ENCODE data around the gene SCFD2. TPM values are rescaled to one million over a fixed set of nuclear protein-coding genes. Genes with fewer than 3 reads are reported as not detected.

The SCFD2 gene
- total and polyA plus RNA-seq, 4 donors, result 5.2 to 28.7 (median 16.4) TPM

DNA sequence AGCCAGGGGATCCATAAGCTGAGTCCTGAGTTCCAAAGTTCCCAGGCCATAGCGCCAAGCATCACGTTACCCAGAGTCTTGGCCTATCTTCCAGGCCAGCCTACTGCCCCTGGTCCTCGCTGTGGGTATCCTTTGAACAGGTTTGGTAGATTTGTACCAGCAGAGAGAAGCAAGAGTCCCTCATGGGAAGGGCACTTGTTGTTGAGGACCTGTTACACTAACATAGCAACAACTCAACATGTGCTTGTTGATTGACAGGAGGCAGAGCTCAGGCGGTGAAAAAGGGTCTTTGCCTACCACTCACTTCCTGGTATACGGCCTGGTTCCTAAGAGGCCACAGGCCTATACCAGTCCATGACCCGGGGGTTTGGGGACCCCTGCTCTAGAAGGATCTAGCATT lies 365.3 kb downstream of the SCFD2 start:
- H3K4me3 ChIP-seq, result no peak overlapping the region
- H3K9ac ChIP-seq (ENCODE audit: insufficient read depth in 1 of 2, low read length in 2 of 2), result no peak overlapping the region
- DNase-seq (no peak), ATAC-seq (ENCODE audit: insufficient read depth, low FRiP score) (no peak)
- peaks cover 0 to 2% (median 0%) of the 10 kb centered on the region in 4 donors for H3K9me3 ChIP-seq (ENCODE audit: control insufficient read depth in 4 of 4, insufficient read depth in 3 of 4, low read length in 3 of 4)
- 92 to 93% methylated on average over 6 of the region's 6 CpGs for WGBS, 2 donors
- no peak overlapping the region for H3K27ac ChIP-seq (ENCODE audit: low read depth in 1 of 2, low read length in 1 of 2)
- H3K36me3 ChIP-seq (ENCODE audit: control insufficient read depth in 4 of 4, insufficient read depth in 4 of 4, low read length in 4 of 4), result no peaks in the 10 kb centered on the region
- no peaks in the 10 kb centered on the region for H3K27me3 ChIP-seq (ENCODE audit: control insufficient read depth in 3 of 3, insufficient read depth in 3 of 3, low read length in 2 of 3)
- peaks cover 2 to 36% (median 26%) of the 10 kb centered on the region in 5 donors for H3K4me1 ChIP-seq (ENCODE audit: control insufficient read depth in 5 of 5, insufficient read depth in 5 of 5, low read length in 5 of 5)
- TF ChIP-seq, protein P1, sequence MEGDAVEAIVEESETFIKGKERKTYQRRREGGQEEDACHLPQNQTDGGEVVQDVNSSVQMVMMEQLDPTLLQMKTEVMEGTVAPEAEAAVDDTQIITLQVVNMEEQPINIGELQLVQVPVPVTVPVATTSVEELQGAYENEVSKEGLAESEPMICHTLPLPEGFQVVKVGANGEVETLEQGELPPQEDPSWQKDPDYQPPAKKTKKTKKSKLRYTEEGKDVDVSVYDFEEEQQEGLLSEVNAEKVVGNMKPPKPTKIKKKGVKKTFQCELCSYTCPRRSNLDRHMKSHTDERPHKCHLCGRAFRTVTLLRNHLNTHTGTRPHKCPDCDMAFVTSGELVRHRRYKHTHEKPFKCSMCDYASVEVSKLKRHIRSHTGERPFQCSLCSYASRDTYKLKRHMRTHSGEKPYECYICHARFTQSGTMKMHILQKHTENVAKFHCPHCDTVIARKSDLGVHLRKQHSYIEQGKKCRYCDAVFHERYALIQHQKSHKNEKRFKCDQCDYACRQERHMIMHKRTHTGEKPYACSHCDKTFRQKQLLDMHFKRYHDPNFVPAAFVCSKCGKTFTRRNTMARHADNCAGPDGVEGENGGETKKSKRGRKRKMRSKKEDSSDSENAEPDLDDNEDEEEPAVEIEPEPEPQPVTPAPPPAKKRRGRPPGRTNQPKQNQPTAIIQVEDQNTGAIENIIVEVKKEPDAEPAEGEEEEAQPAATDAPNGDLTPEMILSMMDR (IDR thresholded peaks at IDR 0.05; ENCODE audit: control extremely low read depth, extremely low read depth), result no peak

- no peaks in the 10 kb centered on the region for H3K27me3 ChIP-seq (ENCODE audit: control insufficient read depth in 3 of 3, insufficient read depth in 3 of 3, low read length in 2 of 3)
- no peak overlapping the region for H3K27ac ChIP-seq (ENCODE audit: low read depth in 1 of 2, low read length in 1 of 2)
- no peak overlapping the region for H3K9ac ChIP-seq (ENCODE audit: insufficient read depth in 1 of 2, low read length in 2 of 2)
- no peaks in the 10 kb centered on the region for H3K36me3 ChIP-seq (ENCODE audit: control insufficient read depth in 4 of 4, insufficient read depth in 4 of 4, low read length in 4 of 4)
- TF ChIP-seq, protein P1 (IDR thresholded peaks at IDR 0.05; ENCODE audit: control extremely low read depth, extremely low read depth), result no peak
- H3K4me3 ChIP-seq, result no peak overlapping the region
- ATAC-seq (ENCODE audit: insufficient read depth, low FRiP score) (no peak), DNase-seq (peak; percentile 66 to 87 (median 84))
- WGBS, 2 donors, result 76 to 83% methylated on average over 6 of the region's 6 CpGs
- peaks cover 4 to 37% (median 26%) of the 10 kb centered on the region in 5 donors for H3K4me1 ChIP-seq (ENCODE audit: control insufficient read depth in 5 of 5, insufficient read depth in 5 of 5, low read length in 5 of 5)
- peaks cover 0 to 2% (median 0%) of the 10 kb centered on the region in 4 donors for H3K9me3 ChIP-seq (ENCODE audit: control insufficient read depth in 4 of 4, insufficient read depth in 3 of 4, low read length in 3 of 4)
Measured at GRCh38 chr4:52999626-53000025, 366.2 kb downstream of the SCFD2 start.

- TF ChIP-seq, protein P1 (IDR thresholded peaks at IDR 0.05; ENCODE audit: control extremely low read depth, extremely low read depth), result no peak
- H3K9ac ChIP-seq (ENCODE audit: insufficient read depth in 1 of 2, low read length in 2 of 2), result no peak overlapping the region
- no peaks in the 10 kb centered on the region for H3K36me3 ChIP-seq (ENCODE audit: control insufficient read depth in 4 of 4, insufficient read depth in 4 of 4, low read length in 4 of 4)
- H3K4me1 ChIP-seq (ENCODE audit: control insufficient read depth in 5 of 5, insufficient read depth in 5 of 5, low read length in 5 of 5), result peaks cover 4 to 37% (median 21%) of the 10 kb centered on the region in 5 donors
- H3K27ac ChIP-seq (ENCODE audit: low read depth in 1 of 2, low read length in 1 of 2), result no peak overlapping the region
- no peaks in the 10 kb centered on the region for H3K27me3 ChIP-seq (ENCODE audit: control insufficient read depth in 3 of 3, insufficient read depth in 3 of 3, low read length in 2 of 3)
- 80 to 86% methylated on average over 3 of the region's 3 CpGs for WGBS, 2 donors
- DNase-seq, result no peak
- H3K4me3 ChIP-seq, result no peak overlapping the region
- peaks cover 0 to 2% (median 0%) of the 10 kb centered on the region in 4 donors for H3K9me3 ChIP-seq (ENCODE audit: control insufficient read depth in 4 of 4, insufficient read depth in 3 of 4, low read length in 3 of 4)
- no peak for ATAC-seq (ENCODE audit: insufficient read depth, low FRiP score)
Measured at GRCh38 chr4:52998413-52998812, 367.4 kb downstream of the SCFD2 start.

DNA sequence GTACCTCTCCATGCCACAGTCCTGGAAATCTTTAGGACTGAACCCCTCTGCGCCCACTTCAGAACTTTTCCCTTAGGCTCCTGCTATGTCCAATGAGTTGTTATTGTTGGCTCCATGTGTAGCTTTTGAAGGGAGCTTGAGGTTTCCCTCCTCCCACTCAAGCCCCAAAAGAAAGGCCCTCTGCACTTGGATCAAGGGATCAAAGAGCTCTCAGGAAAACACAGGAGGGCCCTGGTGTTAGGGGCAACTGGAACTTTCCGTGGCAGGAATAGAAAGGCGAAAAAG lies 368.8 kb downstream of the SCFD2 start:
- H3K9ac ChIP-seq (ENCODE audit: insufficient read depth in 1 of 2, low read length in 2 of 2), result no peak overlapping the region
- H3K9me3 ChIP-seq (ENCODE audit: control insufficient read depth in 4 of 4, insufficient read depth in 3 of 4, low read length in 3 of 4), result peaks cover 0 to 2% (median 0%) of the 10 kb centered on the region in 4 donors
- H3K36me3 ChIP-seq (ENCODE audit: control insufficient read depth in 4 of 4, insufficient read depth in 4 of 4, low read length in 4 of 4), result no peaks in the 10 kb centered on the region
- H3K27ac ChIP-seq (ENCODE audit: low read depth in 1 of 2, low read length in 1 of 2), result peak overlapping the region in 1 of 2 donors; percentile 30
- H3K4me1 ChIP-seq (ENCODE audit: control insufficient read depth in 5 of 5, insufficient read depth in 5 of 5, low read length in 5 of 5), result peaks cover 4 to 37% (median 21%) of the 10 kb centered on the region in 5 donors
- TF ChIP-seq, protein P1 (IDR thresholded peaks at IDR 0.05; ENCODE audit: control extremely low read depth, extremely low read depth), result no peak
- ATAC-seq (ENCODE audit: insufficient read depth, low FRiP score), result no peak
- DNase-seq, result peak in 1 of 3 donors; percentile 41
- 83 to 91% methylated on average over 3 of the region's 3 CpGs for WGBS, 2 donors
- no peak overlapping the region for H3K4me3 ChIP-seq
- no peaks in the 10 kb centered on the region for H3K27me3 ChIP-seq (ENCODE audit: control insufficient read depth in 3 of 3, insufficient read depth in 3 of 3, low read length in 2 of 3)

Measured in lung (tissue), 12 donors.